Neural progenitor cell (in vitro differentiated cells): ENCODE measurements around the gene MAGED2. TPM values are rescaled to one million over a fixed set of nuclear protein-coding genes. Genes with fewer than 3 reads are reported as not detected.

Experiments used
- DNase-seq: peaks from one replicate; pipeline ENCODE4 v3.0.0-alpha.2; 2016; ENCODE audit warnings: low spot score
- H2AFZ ChIP-seq: fragments of 200-600 bp; sonication (generic); replicated peaks from 2 replicates; pipeline ENCODE4 v1.6.1; 2016; ENCODE audit warnings: antibody characterized with exemption
- H3F3A ChIP-seq: fragments of 200-600 bp; sonication (generic); 2 replicates; pipeline ENCODE4 v1.6.1; 2016; ENCODE audit warnings: antibody characterized with exemption, low read depth
- H3K27ac ChIP-seq: fragments of 200-600 bp; sonication (generic); 2 replicates; pipeline ENCODE4 v1.5.1; 2016; ENCODE audit warnings: mild to moderate bottlenecking
- H3K27me3 ChIP-seq: fragments of 200-600 bp; sonication (generic); 2 replicates; pipeline ENCODE4 v1.6.1; 2016; ENCODE audit warnings: mild to moderate bottlenecking, moderate library complexity
- H3K36me3 ChIP-seq: fragments of 200-600 bp; sonication (generic); 2 replicates; pipeline ENCODE4 v1.5.1; 2016
- H3K4me1 ChIP-seq: fragments of 200-600 bp; sonication (generic); 2 replicates; pipeline ENCODE4 v1.6.1; 2016; ENCODE audit warnings: mixed run types
- H3K4me2 ChIP-seq: fragments of 200-600 bp; sonication (generic); 2 replicates; pipeline ENCODE4 v1.6.1; 2016
- H3K4me3 ChIP-seq: fragments of 200-600 bp; sonication (generic); 2 replicates; pipeline ENCODE4 v1.5.1; 2016
- H3K79me2 ChIP-seq: fragments of 200-600 bp; sonication (generic); 2 replicates; pipeline ENCODE4 v1.6.1; 2016; ENCODE audit warnings: low read depth
- H3K9ac ChIP-seq: fragments of 200-600 bp; sonication (generic); 2 replicates; pipeline ENCODE4 v1.6.1; 2016
- H3K9me3 ChIP-seq: fragments of 200-600 bp; sonication (generic); 2 replicates; pipeline ENCODE4 v1.5.1; 2016; ENCODE audit warnings: low read depth
- H4K20me1 ChIP-seq: fragments of 200-600 bp; sonication (generic); 2 replicates; pipeline ENCODE4 v1.6.1; 2016; ENCODE audit warnings: low read depth
- H3K27ac Mint-ChIP-seq: 3 replicates; pipeline ENCODE4 v1.8.0; 2021; ENCODE audit warnings: mixed read lengths
- H3K27me3 Mint-ChIP-seq: 2 replicates; pipeline ENCODE4 v1.8.0; 2022; ENCODE audit warnings: low read depth, mild to moderate bottlenecking, inconsistent platforms, moderate library complexity, mixed read lengths; ENCODE audit not compliant: insufficient read depth
- H3K36me3 Mint-ChIP-seq: 3 replicates; pipeline ENCODE4 v1.8.0; 2021; ENCODE audit warnings: mixed read lengths
- H3K4me1 Mint-ChIP-seq: 3 replicates; pipeline ENCODE4 v1.8.0; 2021; ENCODE audit warnings: mixed read lengths
- H3K4me3 Mint-ChIP-seq: 3 replicates; pipeline ENCODE4 v1.8.0; 2021; ENCODE audit warnings: mild to moderate bottlenecking, moderate library complexity, mixed read lengths
- H3K9me3 Mint-ChIP-seq: 3 replicates; pipeline ENCODE4 v1.8.0; 2020; ENCODE audit warnings: mixed read lengths
- EZH2 ChIP-seq: fragments of 200-600 bp; sonication (generic); IDR thresholded peaks from 2 replicates; pipeline ENCODE4 v1.6.1; 2017; ENCODE audit warnings: antibody characterized with exemption, mild to moderate bottlenecking, moderate library complexity
- EZH2phosphoT487 ChIP-seq: fragments of 200-600 bp; sonication (generic); IDR thresholded peaks from 2 replicates; pipeline ENCODE4 v1.6.1; 2017; ENCODE audit warnings: antibody characterized with exemption
- total RNA-seq: library from RNA; depleted of rRNA; stranded (reverse); fragments of >200 nt; gene quantifications from 2 replicates; pipeline ENCODE4 v1.2.3, GENCODE V29; 2015; ENCODE audit warnings: low replicate concordance
- TF ChIP-seq, protein P1 (sequence below): fragments of 200-600 bp; sonication (generic); IDR thresholded peaks from 2 replicates; pipeline ENCODE4 v1.5.1; 2017; ENCODE audit warnings: antibody characterized with exemption, mild to moderate bottlenecking

MAGED2 gene
- total RNA-seq, 1 donor from 2014 or later: 255 TPM

DNA sequence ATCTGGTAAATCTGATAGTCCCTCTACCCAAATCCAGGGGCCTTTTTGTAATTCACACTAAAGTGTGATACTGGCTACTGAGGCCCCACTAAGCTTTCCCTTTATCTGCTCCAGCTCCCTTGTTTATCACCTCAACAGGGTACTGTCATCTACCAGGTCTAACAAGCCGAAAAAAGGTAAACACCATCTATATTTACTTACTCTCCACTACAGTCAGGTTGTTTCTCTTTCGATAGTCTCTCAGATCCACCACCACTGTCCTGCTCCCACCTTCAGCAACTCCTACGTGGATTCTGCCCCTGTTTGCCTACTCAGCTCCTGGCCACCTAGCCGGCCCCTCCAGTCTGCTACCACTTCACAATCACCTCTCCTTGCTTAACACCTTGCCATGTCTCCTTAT lies 12.8 kb upstream of the MAGED2 start:
- Histone ChIP-seq H3K9me3 (no peaks in the 10 kb centered on the region), H4K20me1 (no peaks in the 10 kb centered on the region), H3K9ac (no peak overlapping the region), H3K36me3 (no peaks in the 10 kb centered on the region), H3K4me2 (no peak overlapping the region), H3K4me3 (no peak overlapping the region), H3K4me1 (no peaks in the 10 kb centered on the region), H3F3A (no peaks in the 10 kb centered on the region), H3K27me3 (no peaks in the 10 kb centered on the region), H2AFZ (no peak overlapping the region), H3K79me2 (no peaks in the 10 kb centered on the region), H3K27ac (no peak overlapping the region)
- H3K36me3 Mint-ChIP-seq: no peaks in the 10 kb centered on the region
- no peak overlapping the region for H3K27ac Mint-ChIP-seq
- H3K4me1 Mint-ChIP-seq: no peaks in the 10 kb centered on the region
- H3K27me3 Mint-ChIP-seq: peaks cover 2% of the 10 kb centered on the region
- no peaks in the 10 kb centered on the region for H3K9me3 Mint-ChIP-seq
- H3K4me3 Mint-ChIP-seq: no peak overlapping the region
- TF ChIP-seq EZH2phosphoT487 (no peak), EZH2 (no peak)
- TF ChIP-seq, protein P1, sequence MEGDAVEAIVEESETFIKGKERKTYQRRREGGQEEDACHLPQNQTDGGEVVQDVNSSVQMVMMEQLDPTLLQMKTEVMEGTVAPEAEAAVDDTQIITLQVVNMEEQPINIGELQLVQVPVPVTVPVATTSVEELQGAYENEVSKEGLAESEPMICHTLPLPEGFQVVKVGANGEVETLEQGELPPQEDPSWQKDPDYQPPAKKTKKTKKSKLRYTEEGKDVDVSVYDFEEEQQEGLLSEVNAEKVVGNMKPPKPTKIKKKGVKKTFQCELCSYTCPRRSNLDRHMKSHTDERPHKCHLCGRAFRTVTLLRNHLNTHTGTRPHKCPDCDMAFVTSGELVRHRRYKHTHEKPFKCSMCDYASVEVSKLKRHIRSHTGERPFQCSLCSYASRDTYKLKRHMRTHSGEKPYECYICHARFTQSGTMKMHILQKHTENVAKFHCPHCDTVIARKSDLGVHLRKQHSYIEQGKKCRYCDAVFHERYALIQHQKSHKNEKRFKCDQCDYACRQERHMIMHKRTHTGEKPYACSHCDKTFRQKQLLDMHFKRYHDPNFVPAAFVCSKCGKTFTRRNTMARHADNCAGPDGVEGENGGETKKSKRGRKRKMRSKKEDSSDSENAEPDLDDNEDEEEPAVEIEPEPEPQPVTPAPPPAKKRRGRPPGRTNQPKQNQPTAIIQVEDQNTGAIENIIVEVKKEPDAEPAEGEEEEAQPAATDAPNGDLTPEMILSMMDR: no peak
- no peak for DNase-seq

DNA sequence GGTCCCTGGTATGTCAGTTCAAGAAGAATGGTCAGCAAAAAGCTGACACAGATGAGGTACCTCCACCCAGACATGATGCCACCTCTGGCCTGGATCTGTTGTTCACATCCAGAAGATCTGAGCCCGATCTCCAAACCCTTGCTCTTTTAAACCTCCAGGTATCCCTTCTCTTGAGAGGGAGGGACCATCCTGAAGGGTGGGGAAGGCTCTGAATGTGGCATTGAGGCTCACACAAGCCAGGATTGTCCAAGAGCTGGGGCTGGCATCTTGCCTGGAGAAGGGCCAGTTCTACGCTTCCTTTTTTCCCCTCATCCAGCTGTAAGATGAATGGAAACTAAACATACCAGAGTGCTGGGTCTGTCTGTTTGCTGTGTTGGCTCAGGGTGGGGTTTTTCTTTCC lies 9.4 kb upstream of the MAGED2 start, which contains the start of gene ITIH6:
TSS of gene ITIH6 (minus strand) at position 119 of the 400 bp plus-strand sequence. CDS start at position 74, 45 bp downstream.
- Histone ChIP-seq H3K4me3 (no peak within 1 kb of the TSS), H3K79me2 (no peaks in the 10 kb centered on the region), H3K9me3 (no peaks in the 10 kb centered on the region), H3K4me2 (no peak within 1 kb of the TSS), H3K27me3 (no peaks in the 10 kb centered on the region), H3K36me3 (no peaks in the 10 kb centered on the region), H3K4me1 (no peaks in the 10 kb centered on the region), H4K20me1 (no peaks in the 10 kb centered on the region), H2AFZ (no peak within 1 kb of the TSS), H3K9ac (no peak within 1 kb of the TSS), H3F3A (no peaks in the 10 kb centered on the region), H3K27ac (no peak within 1 kb of the TSS)
- no peaks in the 10 kb centered on the region for H3K36me3 Mint-ChIP-seq
- no peak within 1 kb of the TSS for H3K4me3 Mint-ChIP-seq
- peaks cover 2% of the 10 kb centered on the region for H3K9me3 Mint-ChIP-seq
- no peaks in the 10 kb centered on the region for H3K4me1 Mint-ChIP-seq
- peaks cover 2% of the 10 kb centered on the region for H3K27me3 Mint-ChIP-seq
- TF ChIP-seq EZH2phosphoT487 (no peak), EZH2 (no peak)
- TF ChIP-seq, protein P1: no peak
- no peak for DNase-seq
- no peak within 1 kb of the TSS for H3K27ac Mint-ChIP-seq

DNA sequence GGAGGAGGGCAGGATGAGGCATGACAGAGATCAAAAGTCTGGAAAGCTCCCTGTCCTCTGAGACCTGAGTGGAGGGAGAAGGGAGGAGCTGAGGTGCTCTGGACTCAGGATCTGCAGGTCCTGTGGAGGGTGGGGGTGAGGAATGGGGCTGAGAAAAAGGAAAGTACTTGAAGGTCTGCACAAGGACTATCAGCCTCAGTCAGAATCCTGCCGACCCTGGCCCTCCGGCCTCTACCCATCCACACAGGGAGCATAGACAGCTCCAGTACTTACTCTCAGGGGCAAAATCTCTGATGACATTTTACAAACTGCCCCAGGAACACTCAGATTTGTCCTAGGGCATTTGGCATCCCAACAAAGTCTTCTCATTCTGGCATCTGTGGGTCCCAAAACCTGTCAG lies 8.5 kb upstream of the MAGED2 start:
- Histone ChIP-seq H3K79me2 (no peaks in the 10 kb centered on the region), H3K27ac (no peak overlapping the region), H3K4me1 (no peaks in the 10 kb centered on the region), H3K9me3 (no peaks in the 10 kb centered on the region), H2AFZ (no peak overlapping the region), H3K4me2 (no peak overlapping the region), H3K27me3 (no peaks in the 10 kb centered on the region), H3K4me3 (no peak overlapping the region), H3F3A (no peaks in the 10 kb centered on the region), H3K36me3 (no peaks in the 10 kb centered on the region), H3K9ac (no peak overlapping the region), H4K20me1 (no peaks in the 10 kb centered on the region)
- peaks cover 2% of the 10 kb centered on the region for H3K9me3 Mint-ChIP-seq
- H3K27me3 Mint-ChIP-seq: peaks cover 2% of the 10 kb centered on the region
- TF ChIP-seq EZH2phosphoT487 (no peak), EZH2 (no peak)
- TF ChIP-seq, protein P1: no peak
- H3K4me1 Mint-ChIP-seq: no peaks in the 10 kb centered on the region
- H3K27ac Mint-ChIP-seq: no peak overlapping the region
- no peaks in the 10 kb centered on the region for H3K36me3 Mint-ChIP-seq
- DNase-seq: no peak
- H3K4me3 Mint-ChIP-seq: no peak overlapping the region
